NOMO-1 treated with dmso at 0.1 percent for 144 hours (cell line): ENCODE results near the gene CAPN9.
"Not testable (repeated sequence)": the region's sequence is repeated elsewhere in the genome, so short reads cannot be mapped to it uniquely, and the experiment has no call there.

Source experiments
- DNase-seq: peaks from one replicate; lab custom pipeline; 2025; ENCODE audit not compliant: unreplicated experiment; lab: John Stamatoyannopoulos, UW

Gene CAPN9

GRCh38 chr1:230822092-230822581 is 74.9 kb downstream of the CAPN9 start:
- DNase-seq: no peak

DNA sequence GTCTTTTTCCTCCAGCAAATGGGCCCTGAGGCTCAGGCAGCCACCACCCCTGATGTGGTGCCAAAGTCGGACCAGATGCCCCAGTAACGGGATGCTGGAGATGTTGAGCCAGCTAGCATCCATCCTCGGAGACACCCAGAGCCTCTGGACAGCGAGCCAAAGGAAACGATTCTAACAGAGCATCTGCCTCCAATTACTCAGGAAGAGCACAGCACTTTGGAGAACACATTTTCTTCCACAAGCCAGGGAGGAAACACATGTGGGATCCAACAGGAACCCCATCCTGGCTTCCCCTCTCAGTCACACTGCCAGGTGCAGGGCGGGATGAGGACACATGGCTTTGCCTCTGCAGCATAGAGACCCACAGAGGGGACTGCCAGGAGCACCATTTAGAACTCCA is 76.2 kb downstream of the CAPN9 start:
- DNase-seq: no peak

GRCh38 chr1:230823931-230824381 is 76.8 kb downstream of the CAPN9 start:
- no peak for DNase-seq

DNA sequence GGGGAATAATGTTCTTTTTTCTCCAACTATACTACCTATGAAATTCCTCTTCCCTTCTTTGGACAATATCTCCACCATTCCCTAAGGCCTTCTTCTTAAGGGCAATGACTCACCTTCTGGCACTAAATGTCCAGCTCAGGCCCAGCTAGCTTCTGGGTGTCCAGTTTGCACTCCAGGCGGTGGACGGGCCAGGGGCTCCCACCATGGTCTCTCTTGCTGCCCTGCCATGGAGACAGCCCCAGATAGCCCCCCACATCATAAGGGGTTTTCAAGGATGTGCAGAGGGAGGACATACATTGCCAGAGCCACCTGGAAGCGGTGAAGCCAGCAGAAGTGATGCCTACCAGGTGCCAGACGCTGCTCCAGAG is 77.3 kb downstream of the CAPN9 start:
- DNase-seq: no peak

DNA sequence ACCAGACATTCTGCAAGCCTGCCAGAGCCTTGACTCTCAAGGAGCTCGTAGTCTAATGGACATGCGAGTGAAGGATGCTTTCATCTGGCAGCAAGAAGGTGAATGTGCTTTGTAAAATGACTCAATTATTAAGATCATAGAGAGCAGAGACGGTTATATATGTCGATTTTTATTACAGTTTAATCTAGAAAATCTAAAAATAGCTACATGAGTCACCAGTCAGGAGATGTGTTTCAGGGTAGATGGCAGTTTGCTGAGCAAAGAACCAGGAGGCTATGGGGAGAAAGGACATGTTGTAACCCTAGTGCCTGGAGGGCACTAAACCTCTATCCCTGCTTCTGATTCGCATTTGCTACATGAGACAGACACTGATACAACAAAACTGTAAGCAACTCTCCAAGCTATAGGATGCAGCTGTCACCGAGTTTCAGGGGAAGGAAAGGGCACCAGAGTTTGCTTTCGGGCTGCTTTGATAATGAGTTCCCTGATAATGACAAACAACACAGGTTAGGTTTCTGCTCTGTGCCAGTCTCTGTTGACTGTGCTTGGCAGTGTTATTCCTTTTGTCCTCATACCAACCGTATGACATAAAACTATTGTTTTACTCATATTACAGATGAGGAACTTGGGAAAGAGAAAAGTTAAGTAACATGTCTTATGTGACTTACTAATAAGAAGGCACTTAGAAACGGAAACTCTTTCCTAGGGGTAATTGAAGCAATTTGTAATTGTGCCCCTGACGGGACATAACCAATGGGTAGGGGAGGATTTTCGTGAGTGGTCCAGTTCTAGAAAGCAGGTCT is 77.9 kb downstream of the CAPN9 start:
- DNase-seq: peak; percentile 46

GRCh38 chr1:230825761-230826160 is 78.6 kb downstream of the CAPN9 start:
- DNase-seq: no peak

DNA sequence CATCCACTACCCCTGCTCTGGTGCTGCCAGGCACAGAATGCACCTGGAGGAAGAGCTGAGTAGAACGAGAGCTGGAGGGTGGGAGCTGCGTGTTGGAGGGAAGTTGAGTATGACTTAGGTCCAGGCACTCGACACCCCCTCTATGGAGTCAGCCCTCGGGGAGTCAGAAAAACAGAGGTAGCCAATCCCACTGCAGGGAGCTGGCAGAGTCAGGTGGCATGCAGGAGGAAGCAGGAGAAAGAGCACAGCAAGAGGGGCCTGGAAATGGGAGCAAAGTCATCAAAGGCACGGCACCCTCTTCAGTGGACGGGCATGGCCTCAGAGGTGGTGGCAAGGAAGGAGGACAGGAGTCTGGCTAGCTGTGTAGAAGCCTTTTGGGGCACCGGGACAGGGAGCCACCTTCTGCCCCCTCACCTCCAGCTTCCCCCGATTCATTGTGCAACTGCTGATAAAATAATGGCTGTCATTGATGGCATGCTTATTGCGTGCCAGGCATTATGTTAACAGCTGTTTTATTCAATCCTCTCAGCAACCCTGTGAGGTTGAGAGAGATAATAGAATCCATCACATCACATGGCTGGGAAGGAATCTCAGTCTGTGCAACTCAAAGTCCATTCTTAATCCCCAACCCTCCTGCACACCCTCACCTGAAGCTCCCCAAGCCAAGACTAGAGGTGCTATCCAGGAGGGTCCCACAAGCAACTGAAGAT is 79.1 kb downstream of the CAPN9 start:
- DNase-seq: no peak

GRCh38 chr1:230827081-230827681 is 80.0 kb downstream of the CAPN9 start:
- no peak for DNase-seq

DNA sequence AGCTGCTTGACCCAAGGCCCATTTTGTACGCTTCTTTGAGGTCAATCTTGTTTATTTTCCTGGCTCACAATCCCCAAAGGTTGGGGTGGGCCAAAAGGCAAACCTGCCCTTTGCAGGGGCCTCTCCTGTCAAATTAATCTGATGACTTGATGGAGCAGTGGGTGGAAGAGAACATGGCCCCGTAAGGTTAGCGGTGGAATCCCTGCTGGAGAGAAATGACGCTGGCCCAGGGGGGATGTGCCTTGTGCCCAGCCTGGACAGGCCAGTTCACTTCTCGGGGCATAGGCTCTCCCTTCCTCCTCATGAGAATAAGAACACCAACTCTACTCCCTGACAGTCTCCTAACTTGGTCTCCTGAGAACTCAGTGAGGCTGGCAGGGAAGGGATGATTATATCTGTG is 80.6 kb downstream of the CAPN9 start:
- DNase-seq: no peak

GRCh38 chr1:230828421-230828820 is 81.2 kb downstream of the CAPN9 start:
- DNase-seq: no peak

DNA sequence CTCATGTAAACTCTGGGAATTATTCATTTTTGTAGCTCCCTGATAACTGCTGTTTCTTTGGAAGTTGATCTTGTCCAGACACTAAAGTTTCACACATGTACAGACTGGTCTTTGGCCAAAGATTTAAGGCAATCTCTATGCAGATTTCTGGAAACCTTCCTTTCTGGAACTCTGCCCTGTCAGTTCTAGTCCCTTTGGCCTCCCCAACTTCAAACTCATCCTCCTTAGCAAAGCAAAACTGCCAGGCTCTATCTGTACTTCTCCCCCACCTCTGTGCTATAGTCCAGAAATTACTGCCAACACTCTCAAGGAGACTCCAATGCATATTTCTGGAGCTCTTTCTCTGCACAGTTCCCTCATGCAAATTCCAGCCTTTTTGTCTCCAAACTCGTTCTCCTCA is 84.6 kb downstream of the CAPN9 start:
- DNase-seq: no peak

DNA sequence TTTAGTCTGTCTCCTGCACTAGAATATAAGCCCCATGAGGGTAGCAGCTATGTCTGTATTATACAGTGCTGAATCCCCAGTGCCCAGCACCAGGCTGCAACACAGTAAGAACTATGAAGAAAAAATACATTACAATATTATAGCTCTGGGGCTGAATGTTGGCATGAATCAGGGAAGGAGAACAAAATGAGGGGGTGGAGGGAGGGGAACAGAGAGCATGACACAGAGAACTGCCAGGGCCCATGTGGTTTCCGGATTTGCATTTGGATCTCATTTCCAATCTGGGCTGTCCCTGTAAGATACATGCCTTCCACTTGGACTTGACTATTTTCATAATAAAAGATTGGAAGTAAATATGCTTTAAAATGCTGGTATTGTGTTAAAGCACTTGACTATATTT is 85.3 kb downstream of the CAPN9 start:
- DNase-seq: no peak

DNA sequence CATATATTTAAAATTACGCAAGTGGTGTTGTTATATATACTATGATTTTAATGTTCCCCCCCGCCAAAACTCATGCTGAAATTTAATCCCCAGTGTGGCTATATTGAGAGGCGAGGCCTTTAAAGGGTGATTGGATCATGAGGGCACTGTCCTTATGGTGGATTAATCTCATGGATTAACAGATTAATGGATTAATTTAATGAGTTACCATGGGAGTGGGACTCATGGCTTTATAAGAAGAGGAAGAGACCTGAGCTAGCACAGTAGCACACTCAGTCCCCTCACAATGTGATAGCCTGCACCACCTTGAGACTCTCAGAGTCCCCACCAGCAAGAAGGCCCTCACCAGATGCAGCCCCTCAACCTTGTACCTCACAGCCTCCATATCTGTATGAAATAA is 86.3 kb downstream of the CAPN9 start:
- DNase-seq: no peak

- DNase-seq: no peak
Measured at GRCh38 chr1:230834292-230834691, 87.1 kb downstream of the CAPN9 start.

DNA sequence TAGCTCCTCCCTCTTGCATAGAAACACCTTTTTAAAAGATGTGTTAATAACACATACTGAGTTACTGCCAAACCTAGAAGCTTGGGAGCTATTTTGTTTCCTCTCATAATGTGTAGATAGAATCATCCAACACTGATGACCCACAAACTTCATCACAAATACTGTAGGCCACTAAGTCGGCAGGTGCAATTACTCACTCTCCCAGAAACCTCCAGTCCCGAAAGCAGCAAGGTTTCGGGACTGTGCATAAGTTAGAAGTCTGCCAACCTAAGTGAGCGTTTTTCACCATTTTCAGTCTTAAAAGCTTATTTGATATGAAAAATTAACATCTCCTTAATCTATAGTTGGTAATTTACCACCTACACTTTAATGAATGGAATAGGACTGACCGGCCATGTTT is 89.2 kb downstream of the CAPN9 start:
- DNase-seq: no peak

DNA sequence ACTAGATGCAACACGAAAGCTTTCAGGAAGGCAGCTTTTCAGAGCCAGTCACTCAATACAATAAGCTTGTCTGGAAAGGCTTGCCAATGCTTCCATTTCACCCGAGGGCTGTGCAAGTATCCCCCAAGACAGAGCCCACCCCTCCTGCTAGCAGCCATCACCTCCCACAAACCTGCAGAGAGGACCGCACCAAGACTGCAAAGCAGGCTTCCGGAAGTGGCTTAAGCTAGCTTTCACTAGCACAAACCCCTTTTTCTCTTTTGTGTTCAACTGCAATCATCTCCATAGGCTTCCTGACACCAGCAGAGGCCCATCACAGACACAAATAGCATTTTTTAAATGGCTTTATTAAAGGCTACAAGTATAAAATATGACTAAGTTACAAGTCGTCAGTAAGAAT is 89.6 kb downstream of the CAPN9 start:
- DNase-seq: no peak

- DNase-seq: no peak
Measured at GRCh38 chr1:230839173-230839572, 92.0 kb downstream of the CAPN9 start.

- no peak for DNase-seq
Measured at GRCh38 chr1:230842801-230843200, 95.6 kb downstream of the CAPN9 start.

DNA sequence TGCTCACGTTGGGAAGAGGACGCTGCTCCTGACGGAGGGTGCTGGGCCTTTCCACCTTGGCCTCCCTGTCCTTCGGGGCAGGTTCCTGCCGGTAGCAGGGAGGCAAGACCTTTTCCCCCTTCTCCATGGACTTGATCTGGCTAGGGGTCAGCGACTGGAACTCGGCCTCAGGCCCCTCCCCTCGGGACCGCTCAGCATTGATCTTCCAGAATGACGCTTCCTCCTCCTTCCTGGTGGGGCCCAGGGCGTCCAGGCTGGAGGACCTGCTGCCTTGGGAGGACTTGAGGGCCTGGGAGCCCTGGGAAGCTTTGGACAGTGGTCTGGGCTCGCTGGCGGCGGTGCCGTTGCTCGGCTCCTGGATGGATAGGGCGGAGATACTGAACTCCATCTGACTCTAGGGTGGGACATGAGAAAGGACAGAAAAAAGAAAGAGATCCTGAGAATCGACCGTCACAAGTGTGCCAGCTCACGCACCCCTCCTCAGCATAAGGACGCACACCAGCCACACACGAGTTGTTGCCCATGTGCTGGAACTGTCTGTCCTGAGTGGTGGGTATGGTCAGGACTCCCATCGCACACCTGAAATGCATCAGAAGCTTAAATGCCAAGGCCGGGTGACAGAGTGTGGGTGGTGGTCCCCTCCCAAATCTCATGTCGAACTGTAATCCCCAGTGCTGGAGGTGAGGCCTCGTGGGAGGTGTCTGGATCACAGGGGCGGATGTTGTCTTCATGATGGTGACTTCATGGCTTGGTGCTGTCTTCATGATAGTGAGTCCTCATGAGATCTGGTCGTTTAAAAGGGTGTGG is 96.5 kb downstream of the CAPN9 start:
- no peak for DNase-seq

DNA sequence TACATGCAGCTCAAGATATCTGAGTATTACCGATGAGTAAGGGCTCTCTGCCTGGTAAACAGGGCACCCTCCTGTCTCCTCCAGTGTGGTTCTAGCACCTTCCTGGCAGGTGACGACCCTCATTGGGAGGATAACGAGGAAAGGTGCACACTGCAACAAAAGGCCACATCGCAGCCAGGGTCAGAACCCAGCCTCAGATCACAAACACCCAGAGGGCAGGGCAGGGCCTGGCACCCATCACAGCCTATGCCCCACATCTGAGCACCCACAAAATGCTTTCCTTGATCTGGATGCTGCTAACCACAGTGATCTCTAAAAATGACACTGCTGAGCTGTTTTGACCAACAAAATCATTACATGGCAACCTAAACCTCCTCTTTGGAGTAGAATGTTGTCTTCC is 97.4 kb downstream of the CAPN9 start:
- DNase-seq: no peak

- DNase-seq: not testable (repeated sequence)
Measured at GRCh38 chr1:230845184-230845583, 98.0 kb downstream of the CAPN9 start.
